K562 (cell line): ENCODE data around the gene SLC13A3. TPM values are rescaled to one million over a fixed set of nuclear protein-coding genes. Genes with fewer than 3 reads are reported as not detected.

ENCODE experiments used
- ASH1L ChIP-seq: fragments of 450-650 bp; IDR thresholded peaks from 2 replicates; pipeline ENCODE4 v1.6.1; 2018; ENCODE audit warnings: borderline replicate concordance, mild to moderate bottlenecking, low read depth; ENCODE audit not compliant: partially characterized antibody
- ATF3 ChIP-seq, 2 experiments: fragments of 450-650 bp in 1 of 2; sonication (generic) in 1 of 2; formaldehyde crosslinking in 1 of 2; IDR thresholded peaks in 1 of 2; conservative IDR thresholded peaks in 1 of 2; 2 replicates each; pipeline versions ENCODE4 v1.6.1 to v1.8.1; 2016 to 2023; ENCODE audit warnings: mild to moderate bottlenecking in 2 of 2, moderate library complexity in 2 of 2, inconsistent platforms in 1 of 2, missing genetic modification reagents in 1 of 2
- BRD4 ChIP-seq: fragments of 200-600 bp; sonication (generic); IDR thresholded peaks from 2 replicates; pipeline ENCODE4 v1.6.1; 2017; ENCODE audit warnings: inconsistent platforms
- BRD9 ChIP-seq: fragments of 450-650 bp; IDR thresholded peaks from 2 replicates; pipeline ENCODE4 v1.6.1; 2018; ENCODE audit warnings: low read depth; ENCODE audit not compliant: partially characterized antibody
- C11orf30 ChIP-seq: fragments of 450-650 bp; IDR thresholded peaks from 2 replicates; pipeline ENCODE4 v1.6.1; 2016; ENCODE audit warnings: low read depth, mild to moderate bottlenecking
- CBX1 ChIP-seq: sonication (generic); IDR thresholded peaks from 2 replicates; pipeline ENCODE4 v1.6.1; 2016; ENCODE audit warnings: antibody characterized with exemption, low read depth, mild to moderate bottlenecking
- CBX3 ChIP-seq, 2 experiments: IDR thresholded peaks; 1 replicate in 1 of 2; 2 replicates in 1 of 2; pipeline ENCODE4 v1.6.1; 2012; ENCODE audit warnings: inconsistent platforms in 2 of 2, low read length in 2 of 2, borderline replicate concordance in 1 of 2, control low read depth in 1 of 2
- ELF1 ChIP-seq: fragments of 200-800 bp; sonication (Bioruptor generic); IDR thresholded peaks from 2 replicates; pipeline ENCODE4 v1.6.1; 2016; ENCODE audit warnings: missing genetic modification characterization, missing compliant biosample characterization
- EP300 ChIP-seq: IDR thresholded peaks from 2 replicates; pipeline ENCODE4 v1.6.1; 2012; ENCODE audit warnings: low read length, improper control_type of control experiment
- FOXP1 ChIP-seq: sonication (generic); formaldehyde crosslinking; IDR thresholded peaks from 2 replicates; pipeline ENCODE4 v1.8.0; 2022; ENCODE audit warnings: mild to moderate bottlenecking, missing genetic modification reagents
- HDAC3 ChIP-seq: fragments of 450-650 bp; IDR thresholded peaks from 2 replicates; pipeline ENCODE4 v1.6.1; 2018; ENCODE audit warnings: borderline replicate concordance, mild to moderate bottlenecking, moderate library complexity; ENCODE audit not compliant: partially characterized antibody
- HLTF ChIP-seq: fragments of 450-650 bp; IDR thresholded peaks from 2 replicates; pipeline ENCODE4 v1.6.1; 2016
- KDM1A ChIP-seq, 2 experiments: fragments of 450-650 bp; IDR thresholded peaks; 2 replicates each; pipeline ENCODE4 v1.6.1; 2016; ENCODE audit warnings: mild to moderate bottlenecking in 2 of 2
- KLF6 ChIP-seq: fragments of 250-450 bp; sonication (Bioruptor Pico); IDR thresholded peaks from 2 replicates; pipeline ENCODE4 v1.4.0; 2020; ENCODE audit warnings: mild to moderate bottlenecking, moderate library complexity, borderline replicate concordance
- LEF1 ChIP-seq: fragments of 450-650 bp; IDR thresholded peaks from 2 replicates; pipeline ENCODE4 v1.6.1; 2016; ENCODE audit warnings: mild to moderate bottlenecking
- MXI1 ChIP-seq: IDR thresholded peaks from 2 replicates; pipeline ENCODE4 v1.6.1; 2011; ENCODE audit warnings: low read depth, mild to moderate bottlenecking, improper control_type of control experiment, low read length
- POLR2B ChIP-seq: fragments of 450-650 bp; IDR thresholded peaks from 2 replicates; pipeline ENCODE4 v1.6.1; 2018; ENCODE audit warnings: low read depth; ENCODE audit not compliant: partially characterized antibody
- POLR3A ChIP-seq: IDR thresholded peaks from 2 replicates; pipeline ENCODE4 v1.6.1; 2011; ENCODE audit warnings: borderline replicate concordance, mild to moderate bottlenecking, moderate library complexity; ENCODE audit not compliant: insufficient read length, insufficient read depth; ENCODE audit errors: extremely low read depth
- PREB ChIP-seq: sonication (generic); formaldehyde crosslinking; IDR thresholded peaks from 2 replicates; pipeline ENCODE4 v1.8.1; 2023; ENCODE audit warnings: mild to moderate bottlenecking, missing genetic modification reagents
- RBM39 ChIP-seq: fragments of 200-400 bp; formaldehyde crosslinking; optimal IDR thresholded peaks from 2 replicates; pipeline ENCODE3; 2018; ENCODE audit warnings: low read depth, low read length
- RHOXF2B ChIP-seq: fragments of 250-450 bp; sonication (Bioruptor Pico); conservative IDR thresholded peaks from 2 replicates; pipeline ENCODE4 v1.5.1; 2021
- RNF2 ChIP-seq: sonication (generic); IDR thresholded peaks from 2 replicates; pipeline ENCODE4 v1.6.1; 2016
- TOE1 ChIP-seq, 2 experiments: fragments of 450-650 bp in 1 of 2; sonication (generic) in 1 of 2; formaldehyde crosslinking in 1 of 2; IDR thresholded peaks; 2 replicates each; pipeline versions ENCODE4 v1.7.1 to v1.8.0; 2016 to 2022; ENCODE audit warnings: borderline replicate concordance in 2 of 2, mild to moderate bottlenecking in 2 of 2, antibody characterized with exemption in 1 of 2, inconsistent platforms in 1 of 2, low read depth in 1 of 2, missing genetic modification reagents in 1 of 2, moderate library complexity in 1 of 2
- ZNF121 ChIP-seq: sonication (generic); formaldehyde crosslinking; conservative IDR thresholded peaks from 2 replicates; pipeline ENCODE4 v1.8.0; 2022; ENCODE audit warnings: missing genetic modification reagents
- ZNF124 ChIP-seq: sonication (generic); formaldehyde crosslinking; IDR thresholded peaks from 2 replicates; pipeline ENCODE4 v1.8.1; 2022; ENCODE audit warnings: missing genetic modification reagents
- polyA plus RNA-seq, 8 experiments: library from polyadenylated mRNA; depleted of rRNA in 4 of 8; stranded (reverse) in 5 of 8; unstranded in 3 of 8; fragments of >200 nt; fragmentation: Nextera tagmentation in 2 of 8; fragmentation: Illumina TruSeq in 1 of 8; extraction: Ambion mirVana in 2 of 8; extraction: Trizol in 1 of 8; gene quantifications; 2 replicates each; pipeline versions ENCODE4 v1.2.1 to v1.2.3, GENCODE V29; 2011 to 2014; ENCODE audit warnings: inconsistent platforms in 1 of 8, missing spikeins in 1 of 8
- total RNA-seq, 7 experiments: library from RNA; depleted of rRNA in 6 of 7; stranded (reverse); fragments of >200 nt in 6 of 7; fragmentation: Illumina TruSeq in 2 of 7; extraction: Trizol in 2 of 7; gene quantifications; 2 replicates each; pipeline versions ENCODE4 v1.2.1 to v1.2.3, GENCODE V29; 2011 to 2021; ENCODE audit warnings: low replicate concordance in 1 of 7
- TF ChIP-seq, protein P1 (sequence below): sonication (generic); formaldehyde crosslinking; IDR thresholded peaks from 2 replicates; pipeline ENCODE4 v1.9.0; 2022; ENCODE audit warnings: mild to moderate bottlenecking, missing genetic modification reagents

The SLC13A3 gene
- total and polyA plus RNA-seq, 9 of the 15 experiments (the other 6 are each of a cell fraction or from before 2014, with no cell fraction given): 5.5 to 16.4 (median 8.5) TPM

DNA sequence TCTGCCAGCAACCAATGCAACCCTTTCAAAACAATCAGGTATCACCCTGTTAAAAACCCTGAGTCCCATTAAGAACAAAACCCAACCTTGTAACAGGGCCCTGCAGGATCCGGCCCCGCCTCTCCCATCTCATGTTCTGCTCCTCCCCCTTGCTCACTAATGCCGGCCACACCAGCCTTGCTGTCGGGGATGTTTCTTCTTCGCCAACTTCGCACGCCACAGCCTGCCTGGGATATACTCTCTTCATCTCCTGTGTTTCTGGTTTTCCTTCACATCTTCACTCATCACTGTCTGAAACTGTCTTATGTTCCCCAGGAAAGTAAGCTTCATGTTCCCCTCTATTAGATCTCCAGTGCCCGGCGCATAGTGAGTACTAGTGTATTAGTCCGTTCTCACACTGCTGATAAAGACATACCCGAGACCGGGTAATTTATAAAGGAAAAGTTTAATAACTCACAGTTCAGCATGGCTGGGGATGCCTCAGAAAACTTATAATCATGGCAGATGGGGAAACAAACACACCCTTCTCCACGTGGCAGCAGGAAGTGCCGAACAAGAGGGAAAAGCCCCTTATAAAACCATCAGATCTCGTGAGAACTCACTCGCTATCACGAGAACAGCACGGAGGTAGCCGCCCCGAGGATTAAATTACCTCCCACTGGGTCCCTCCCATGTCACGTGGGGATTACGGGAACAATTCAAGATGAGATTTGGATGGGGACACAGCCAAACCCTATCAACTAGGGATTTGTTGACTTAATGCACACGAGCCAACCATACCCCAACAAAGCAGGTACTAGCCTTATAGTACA is 32.9 kb upstream of the SLC13A3 start (continued):
- TF ChIP-seq, protein P1, sequence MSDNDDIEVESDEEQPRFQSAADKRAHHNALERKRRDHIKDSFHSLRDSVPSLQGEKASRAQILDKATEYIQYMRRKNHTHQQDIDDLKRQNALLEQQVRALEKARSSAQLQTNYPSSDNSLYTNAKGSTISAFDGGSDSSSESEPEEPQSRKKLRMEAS (CRISPR knock-in tag): peak; percentile 88
- TF ChIP-seq RHOXF2B (0 out of 2 replicates have a peak, but pooled peaks have one; percentile 77), HDAC3 (peak; percentile 51), EP300 (0 out of 2 replicates have a peak, but pooled peaks have one; percentile 11), RBM39 (peak; percentile 67), POLR3A (no peak), MXI1 (peak; percentile 96), HLTF (no peak), LEF1 (0 out of 2 replicates have a peak, but pooled peaks have one; percentile 39), KDM1A (IDR thresholded peaks at IDR 0.05) (peak; percentile 53 to 68; a peak in 3 of 4 replicates), RNF2 (no peak), ASH1L (peak; percentile 13), BRD4 (peak; percentile 72; the same call in 1 of the 2 replicates), BRD9 (peak; percentile 24), TOE1 (IDR thresholded peaks at IDR 0.05; ENCODE audit: borderline replicate concordance) (peak; percentile 87; the same call in 1 of the 2 replicates), TOE1 (CRISPR knock-in tag; IDR thresholded peaks at IDR 0.05; ENCODE audit: borderline replicate concordance, low read depth) (no peak), CBX1 (0 out of 2 replicates have a peak, but pooled peaks have one; percentile 46), KLF6 (CRISPR knock-in tag) (peak; percentile 53; the same call in 1 of the 2 replicates), C11orf30 (no peak), ZNF124 (CRISPR knock-in tag) (no peak), ATF3 (IDR thresholded peaks at IDR 0.05) (peak; percentile 24; the same call in 1 of the 2 replicates), ATF3 (CRISPR knock-in tag; conservative IDR thresholded peaks at IDR 0.05) (peak; percentile 73), ELF1 (peak; percentile 85), POLR2B (peak; percentile 84), PREB (CRISPR knock-in tag) (peak; percentile 91; the same call in 1 of the 2 replicates), CBX3 (IDR thresholded peaks at IDR 0.05; ENCODE audit: borderline replicate concordance in 1 of 2, low read length in 2 of 2) (0 out of 3 replicates have a peak, but pooled peaks of 1 of the 2 experiments have one; percentile 12), FOXP1 (CRISPR knock-in tag) (peak; percentile 67; the same call in 1 of the 2 replicates), ZNF121 (CRISPR knock-in tag) (peak; percentile 36; the same call in 1 of the 2 replicates)
